Tibial artery (tissue), 4 donors: ENCODE measurements around the gene CYTIP.

Experiments used
- DNase-seq, 2 donors: peaks; one replicate each; pipeline ENCODE4 v3.0.0-alpha.2; 2019
- H3K27ac ChIP-seq, 2 donors: fragments of 200-600 bp; sonication (generic) in 1 of 2; 1 replicate in 1 of 2; 2 replicates in 1 of 2; pipeline ENCODE4 v1.5.1; 2018 to 2019; ENCODE audit warnings: mild to moderate bottlenecking in 1 of 2
- H3K27me3 ChIP-seq, 2 donors: fragments of 200-600 bp; sonication (generic) in 1 of 2; one replicate each; pipeline versions ENCODE4 v1.5.1 to v1.6.0; 2016 to 2019
- H3K36me3 ChIP-seq, 3 donors: fragments of 200-600 bp; sonication (generic) in 2 of 3; one replicate each; pipeline ENCODE4 v1.5.1; 2016 to 2019; ENCODE audit warnings: mild to moderate bottlenecking in 2 of 3
- H3K4me1 ChIP-seq, 4 donors: fragments of 200-600 bp; sonication (generic) in 2 of 4; 1 replicate in 3 of 4; 2 replicates in 1 of 4; pipeline ENCODE4 v1.5.1; 2016 to 2019
- H3K4me3 ChIP-seq, 2 donors: fragments of 200-600 bp; sonication (generic) in 1 of 2; 1 replicate in 1 of 2; 2 replicates in 1 of 2; pipeline ENCODE4 v1.5.1; 2018 to 2019; ENCODE audit warnings: mild to moderate bottlenecking in 2 of 2
- H3K9me3 ChIP-seq, 3 donors: fragments of 200-600 bp; sonication (generic) in 1 of 3; one replicate each; pipeline ENCODE4 v1.5.1; 2016 to 2019
- intact Hi-C: fragments of 100-400 bp; cut with DNase I; formaldehyde crosslinking; loops from one replicate; pipeline ENCODE4 v1.15.0; 2023; ENCODE audit warnings: low total_unique reads
- TF ChIP-seq, protein P1 (sequence below), 2 experiments: fragments of 200-600 bp in 1 of 2; fragments of 450-650 bp in 1 of 2; IDR thresholded peaks; one replicate each; pipeline ENCODE4 v1.5.1; 2017 to 2019; ENCODE audit warnings: antibody characterized with exemption in 2 of 2, mild to moderate bottlenecking in 1 of 2, moderate library complexity in 1 of 2

Gene CYTIP

DNA sequence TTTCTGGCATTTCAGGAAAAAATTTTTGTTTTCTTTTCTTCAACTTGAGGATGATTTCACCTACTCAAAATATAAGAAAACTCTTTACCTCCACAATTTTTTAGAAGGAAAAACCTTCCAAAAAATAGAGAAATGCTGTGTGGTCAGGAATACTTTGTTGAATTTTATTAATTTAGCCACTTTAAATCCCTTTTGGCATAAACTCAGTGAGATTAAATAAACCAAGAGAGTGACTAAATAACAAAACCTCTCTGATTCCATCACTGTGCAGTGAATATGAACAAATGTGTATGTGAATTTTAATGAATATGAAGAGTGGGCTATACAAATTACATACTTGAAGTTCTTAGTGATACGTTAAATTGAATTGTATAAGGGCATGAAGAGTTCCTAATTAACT, 25.8 kb upstream of the CYTIP start:
- intact Hi-C loops = no loop called here
- no peaks in the 10 kb centered on the region for H3K36me3 ChIP-seq
- H3K4me3 ChIP-seq = no peak overlapping the region
- no peaks in the 10 kb centered on the region for H3K27me3 ChIP-seq
- H3K4me1 ChIP-seq = no peaks in the 10 kb centered on the region
- H3K9me3 ChIP-seq = no peaks in the 10 kb centered on the region
- DNase-seq = no peak
- H3K27ac ChIP-seq = no peak overlapping the region
- TF ChIP-seq, protein P1, sequence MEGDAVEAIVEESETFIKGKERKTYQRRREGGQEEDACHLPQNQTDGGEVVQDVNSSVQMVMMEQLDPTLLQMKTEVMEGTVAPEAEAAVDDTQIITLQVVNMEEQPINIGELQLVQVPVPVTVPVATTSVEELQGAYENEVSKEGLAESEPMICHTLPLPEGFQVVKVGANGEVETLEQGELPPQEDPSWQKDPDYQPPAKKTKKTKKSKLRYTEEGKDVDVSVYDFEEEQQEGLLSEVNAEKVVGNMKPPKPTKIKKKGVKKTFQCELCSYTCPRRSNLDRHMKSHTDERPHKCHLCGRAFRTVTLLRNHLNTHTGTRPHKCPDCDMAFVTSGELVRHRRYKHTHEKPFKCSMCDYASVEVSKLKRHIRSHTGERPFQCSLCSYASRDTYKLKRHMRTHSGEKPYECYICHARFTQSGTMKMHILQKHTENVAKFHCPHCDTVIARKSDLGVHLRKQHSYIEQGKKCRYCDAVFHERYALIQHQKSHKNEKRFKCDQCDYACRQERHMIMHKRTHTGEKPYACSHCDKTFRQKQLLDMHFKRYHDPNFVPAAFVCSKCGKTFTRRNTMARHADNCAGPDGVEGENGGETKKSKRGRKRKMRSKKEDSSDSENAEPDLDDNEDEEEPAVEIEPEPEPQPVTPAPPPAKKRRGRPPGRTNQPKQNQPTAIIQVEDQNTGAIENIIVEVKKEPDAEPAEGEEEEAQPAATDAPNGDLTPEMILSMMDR (IDR thresholded peaks at IDR 0.05) = no peak

DNA sequence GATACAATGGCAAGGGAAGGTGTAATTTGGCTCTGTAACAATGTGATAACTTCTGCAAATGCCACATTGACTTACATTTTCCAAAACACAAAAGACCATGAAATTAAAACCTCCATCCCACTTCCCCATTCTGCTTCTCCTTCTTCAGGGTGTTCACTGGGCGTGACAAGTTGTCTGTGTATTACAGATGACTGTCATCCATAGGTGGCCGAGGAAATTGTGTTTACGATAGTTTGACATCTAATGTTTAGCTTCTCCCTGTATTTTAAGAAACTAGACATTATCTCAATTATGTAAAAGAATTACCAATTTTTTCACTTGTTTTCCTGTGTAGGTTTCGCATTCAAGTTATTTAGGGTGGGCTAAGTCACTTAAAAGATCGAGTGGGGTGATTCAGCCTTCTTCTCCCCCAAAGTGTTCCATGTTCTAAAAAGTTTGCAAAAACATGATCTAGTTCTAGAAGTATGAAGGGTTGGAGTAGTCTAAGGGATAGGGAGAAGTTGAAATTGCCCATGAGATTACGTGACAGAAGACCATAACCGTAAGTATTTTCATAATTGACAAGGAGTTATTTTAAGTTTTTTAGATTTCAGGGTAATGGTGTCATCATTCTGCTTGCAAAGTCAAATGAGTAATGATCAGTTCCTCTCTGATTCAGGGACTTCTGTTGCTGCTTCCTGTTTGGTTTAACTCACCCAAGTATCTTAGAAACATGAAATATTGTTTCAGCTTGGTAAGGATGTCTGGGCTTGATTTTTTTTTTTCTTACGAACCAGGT, 25.2 kb upstream of the CYTIP start:
- H3K27me3 ChIP-seq = no peaks in the 10 kb centered on the region
- TF ChIP-seq, protein P1 (IDR thresholded peaks at IDR 0.05) = no peak
- intact Hi-C loops = no loop called here
- no peak overlapping the region for H3K4me3 ChIP-seq
- no peaks in the 10 kb centered on the region for H3K36me3 ChIP-seq
- H3K9me3 ChIP-seq = no peaks in the 10 kb centered on the region
- no peaks in the 10 kb centered on the region for H3K4me1 ChIP-seq
- DNase-seq = no peak
- no peak overlapping the region for H3K27ac ChIP-seq

DNA sequence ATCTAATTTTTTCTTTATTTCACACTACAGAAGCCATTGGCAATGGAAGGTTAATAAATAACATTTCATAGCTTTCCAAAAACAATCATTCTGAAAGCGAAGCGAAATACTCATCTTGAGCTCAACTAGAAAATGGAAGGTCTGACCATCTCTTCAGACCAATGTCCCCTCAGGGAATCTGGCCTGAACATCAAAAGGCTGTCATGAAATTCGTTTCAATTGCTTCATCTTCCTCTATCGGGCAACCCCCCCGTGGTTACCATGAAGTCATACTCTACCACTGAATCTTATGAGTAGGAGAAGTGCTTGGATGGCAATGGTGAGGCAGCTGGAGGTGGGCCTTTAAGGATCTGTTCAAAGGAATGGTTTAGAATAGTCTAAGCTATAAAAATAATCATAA, 22.9 kb upstream of the CYTIP start:
- Histone ChIP-seq H3K27ac (no peak overlapping the region), H3K27me3 (no peaks in the 10 kb centered on the region), H3K4me3 (no peak overlapping the region), H3K36me3 (no peaks in the 10 kb centered on the region), H3K4me1 (no peaks in the 10 kb centered on the region), H3K9me3 (no peaks in the 10 kb centered on the region)
- DNase-seq = no peak
- intact Hi-C loops = no loop called here
- TF ChIP-seq, protein P1 (IDR thresholded peaks at IDR 0.05) = no peak

DNA sequence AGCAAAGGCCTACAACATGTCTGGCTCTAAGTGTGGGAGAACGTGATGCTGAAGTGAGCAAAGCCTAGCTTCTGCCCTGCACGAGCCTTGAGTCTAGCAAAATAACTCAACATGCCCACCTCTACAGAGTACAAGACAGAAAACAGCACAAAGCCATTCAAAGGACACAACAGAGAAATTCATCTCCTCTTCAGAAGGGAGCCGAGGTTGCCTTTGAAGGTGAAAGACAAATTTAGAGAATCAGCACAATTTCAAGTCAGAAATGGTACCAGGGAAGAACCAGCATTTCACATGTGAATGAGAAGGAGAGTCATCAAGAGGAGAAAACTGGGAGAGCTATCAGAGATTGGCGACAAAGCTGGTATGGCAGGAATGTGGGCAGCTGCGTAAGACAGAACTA, 21.7 kb upstream of the CYTIP start:
- H3K27ac ChIP-seq = no peak overlapping the region
- no peak overlapping the region for H3K4me3 ChIP-seq
- no peaks in the 10 kb centered on the region for H3K27me3 ChIP-seq
- intact Hi-C loops = no loop called here
- no peaks in the 10 kb centered on the region for H3K9me3 ChIP-seq
- no peaks in the 10 kb centered on the region for H3K4me1 ChIP-seq
- TF ChIP-seq, protein P1 (IDR thresholded peaks at IDR 0.05) = no peak
- no peaks in the 10 kb centered on the region for H3K36me3 ChIP-seq
- DNase-seq = no peak

DNA sequence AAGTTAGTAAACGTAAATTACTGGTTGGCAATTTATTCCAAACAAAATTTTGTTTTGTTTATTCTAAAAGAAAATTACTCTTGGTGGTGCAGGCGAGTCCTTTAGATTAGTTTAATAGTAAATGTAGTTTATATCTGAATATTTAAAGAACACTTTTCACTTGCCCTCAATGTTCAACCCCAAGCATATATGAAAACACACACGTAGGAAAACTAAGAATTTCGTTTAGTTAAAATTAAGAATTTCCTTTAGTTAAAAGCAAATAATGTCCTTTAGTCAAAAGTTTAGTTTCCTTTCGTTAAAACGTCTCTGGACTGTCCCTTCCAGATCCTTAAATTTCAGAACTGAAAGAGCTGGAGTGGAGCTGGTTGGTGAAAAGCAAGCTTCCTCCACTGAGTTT, 19.1 kb upstream of the CYTIP start:
- no peak overlapping the region for H3K27ac ChIP-seq
- no peaks in the 10 kb centered on the region for H3K36me3 ChIP-seq
- intact Hi-C loops = no loop called here
- TF ChIP-seq, protein P1 (IDR thresholded peaks at IDR 0.05) = no peak
- DNase-seq = no peak
- no peaks in the 10 kb centered on the region for H3K9me3 ChIP-seq
- no peaks in the 10 kb centered on the region for H3K4me1 ChIP-seq
- no peak overlapping the region for H3K4me3 ChIP-seq
- no peaks in the 10 kb centered on the region for H3K27me3 ChIP-seq
